Kidney (tissue), 14 donors: ENCODE measurements around the gene ALX3. TPM values are rescaled to one million over a fixed set of nuclear protein-coding genes. Genes with fewer than 3 reads are reported as not detected.
A peak's percentile ranks its signal among the peaks of the same experiment; 100 is the strongest.

ENCODE experiments used
- DNase-seq, 5 donors: peaks; one replicate each; pipeline ENCODE4 v3.0.0-alpha.2; 2013 to 2020
- FAIRE-seq: peaks from 2 replicates; lab custom pipeline; 2012; peaks lifted over from hg19 to GRCh38; lab: Jason Lieb, UNC
- H3K27ac ChIP-seq, 2 donors: one replicate each; pipeline ENCODE4 v1.7.0; 2013; ENCODE audit warnings: low read depth in 2 of 2, low read length in 2 of 2, inconsistent platforms in 1 of 2
- H3K27me3 ChIP-seq: one replicate; pipeline ENCODE4 v1.7.1; 2013; ENCODE audit warnings: low read length, inconsistent platforms; ENCODE audit not compliant: control insufficient read depth, insufficient read depth
- H3K36me3 ChIP-seq, 3 donors: one replicate each; pipeline versions ENCODE4 v1.7.0 to v1.7.1; 2013; ENCODE audit warnings: low read length in 3 of 3, control low read depth in 1 of 3, inconsistent platforms in 1 of 3; ENCODE audit not compliant: insufficient read depth in 3 of 3, control insufficient read depth in 2 of 3
- H3K4me1 ChIP-seq, 3 donors: one replicate each; pipeline versions ENCODE4 v1.7.0 to v1.7.1; 2013; ENCODE audit warnings: low read length in 3 of 3, inconsistent platforms in 1 of 3, low read depth in 1 of 3; ENCODE audit not compliant: control insufficient read depth in 2 of 3, insufficient read depth in 2 of 3
- H3K4me3 ChIP-seq, 3 donors: one replicate each; pipeline versions ENCODE4 v1.7.0 to v1.8.1; 2013; ENCODE audit warnings: low read length in 3 of 3, control low read depth in 1 of 3, inconsistent platforms in 1 of 3
- H3K9ac ChIP-seq, 3 donors: one replicate each; pipeline versions ENCODE4 v1.7.0 to v1.7.1; 2013; ENCODE audit warnings: low read length in 3 of 3, control low read depth in 1 of 3, inconsistent platforms in 1 of 3
- H3K9me3 ChIP-seq, 3 donors: one replicate each; pipeline versions ENCODE4 v1.7.0 to v1.7.1; 2013; ENCODE audit warnings: low read length in 3 of 3, control low read depth in 1 of 3, inconsistent platforms in 1 of 3; ENCODE audit not compliant: control insufficient read depth in 2 of 3, insufficient read depth in 1 of 3
- CTCF ChIP-seq: IDR thresholded peaks from 3 replicates; pipeline ENCODE4 v1.5.1; 2012; ENCODE audit warnings: mild to moderate bottlenecking, moderate library complexity, borderline replicate concordance; ENCODE audit not compliant: insufficient read depth; ENCODE audit errors: extremely low read depth
- intact Hi-C: fragments of 100-400 bp; cut with DNase I; formaldehyde crosslinking; loops from one replicate; pipeline ENCODE4 v1.11.1; 2022
- polyA plus RNA-seq: library from polyadenylated mRNA; stranded (reverse); fragments of 350-450 nt; fragmentation: Illumina TruSeq; extraction: RNeasy Lipid Tissue Mini Kit (QIAGEN cat#74804); gene quantifications from one replicate; pipeline ENCODE4 v1.2.3, GENCODE V29; 2014; ENCODE audit warnings: low read depth, low replicate concordance; ENCODE audit not compliant: insufficient read depth
- total RNA-seq: library from RNA; stranded (reverse); fragmentation: NEBNext Ultra II Directional; extraction: Animal tissue kit (Norgen Biotek cat#: 25700); gene quantifications from one replicate; pipeline ENCODE4 v1.2.1, GENCODE V29; 2021
- donor health status: control.
- donor health status: control.
- donor health status: control.
- donor health status: control.
- donor health status: control.
- donor health status: DM: yes; HTN: yes; CAD: no.
- donor health status: Normal renal cell carcinoma (clear cell type).

ALX3 gene
- total and polyA plus RNA-seq, 2 donors from 2014 or later = not detected

DNA sequence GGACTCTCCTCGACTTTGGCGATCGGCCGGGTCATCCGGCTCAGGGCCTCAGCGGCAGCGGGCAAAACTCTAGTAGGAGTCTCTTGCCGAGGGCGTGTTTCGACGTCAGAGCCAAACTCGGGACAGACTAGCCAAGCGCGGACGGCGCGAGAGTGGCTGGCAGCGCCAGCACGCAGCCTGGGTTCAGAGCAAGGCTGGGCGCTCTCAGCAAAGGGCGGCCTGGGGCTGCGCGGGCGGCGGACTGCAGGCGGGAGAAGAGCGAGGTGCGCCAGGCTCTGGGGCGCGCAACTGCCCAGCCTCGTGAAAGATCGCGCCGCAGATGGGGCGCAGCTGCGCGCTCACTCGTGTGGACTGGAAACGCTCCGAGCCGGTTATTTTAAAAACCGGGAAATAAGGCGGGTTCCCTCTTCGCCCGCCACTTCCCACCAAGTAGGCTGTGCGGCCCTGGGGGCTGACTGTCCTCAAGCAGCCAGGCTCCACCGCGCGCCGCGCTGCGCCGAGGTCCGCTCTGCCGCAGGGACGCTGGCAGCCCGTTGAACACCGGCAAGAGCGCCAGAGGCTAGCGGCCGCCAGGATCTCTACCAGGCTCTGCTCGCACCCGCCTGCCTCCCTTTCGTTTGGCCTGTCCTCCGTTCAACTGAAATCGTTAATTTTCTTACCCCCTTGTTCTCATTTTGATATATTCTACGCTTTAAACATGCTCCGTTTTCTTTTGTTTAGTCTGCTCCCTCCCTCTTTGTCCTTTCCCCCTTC, 2.4 kb downstream of the ALX3 start:
- H3K9me3 ChIP-seq = no peaks in the 10 kb centered on the region
- H3K36me3 ChIP-seq = no peaks in the 10 kb centered on the region
- DNase-seq = peak in 3 of 5 donors; percentile 59 to 71 (median 60)
- no peak overlapping the region for H3K4me3 ChIP-seq
- FAIRE-seq = no peak
- no peak overlapping the region for H3K9ac ChIP-seq
- H3K27ac ChIP-seq = no peak overlapping the region
- intact Hi-C loops = no loop called here
- peaks cover 44% of the 10 kb centered on the region for H3K27me3 ChIP-seq
- no peak for TF ChIP-seq CTCF
- peaks cover 0 to 5% (median 0%) of the 10 kb centered on the region in 3 donors for H3K4me1 ChIP-seq

GRCh38 chr1:110067479-110067892, 3.0 kb downstream of the ALX3 start:
- no peak for TF ChIP-seq CTCF
- Histone ChIP-seq H3K9ac (no peak overlapping the region), H3K4me1 (peaks cover 0 to 5% (median 0%) of the 10 kb centered on the region in 3 donors), H3K27ac (no peak overlapping the region), H3K9me3 (no peaks in the 10 kb centered on the region), H3K27me3 (peaks cover 39% of the 10 kb centered on the region), H3K36me3 (no peaks in the 10 kb centered on the region), H3K4me3 (no peak overlapping the region)
- FAIRE-seq = no peak
- intact Hi-C loops = no loop called here
- peak in 2 of 5 donors; percentile 32 to 58 for DNase-seq

DNA sequence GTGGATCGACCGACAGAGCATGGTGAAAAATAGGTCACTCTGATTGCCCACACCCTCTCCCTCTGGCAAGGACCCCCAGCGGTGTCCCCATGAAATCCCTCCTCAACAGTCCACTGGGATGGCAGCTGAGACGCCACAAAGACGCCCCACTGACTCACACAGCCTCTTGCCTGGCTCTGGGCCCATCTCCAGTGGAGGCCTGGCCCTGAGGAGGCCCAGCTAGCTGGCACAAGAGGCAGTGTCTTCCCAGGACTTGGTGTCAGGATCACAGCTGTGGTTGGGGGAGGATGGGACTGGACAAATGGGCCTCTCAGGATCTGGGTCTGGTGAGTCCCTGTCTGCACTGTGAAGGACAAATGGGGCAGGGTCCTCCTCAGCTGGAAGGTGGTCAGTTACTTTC, 4.6 kb downstream of the ALX3 start:
- H3K27ac ChIP-seq = no peak overlapping the region
- H3K9ac ChIP-seq = no peak overlapping the region
- H3K36me3 ChIP-seq = no peaks in the 10 kb centered on the region
- no peaks in the 10 kb centered on the region for H3K9me3 ChIP-seq
- peaks cover 0 to 5% (median 0%) of the 10 kb centered on the region in 3 donors for H3K4me1 ChIP-seq
- DNase-seq (no peak), FAIRE-seq (no peak)
- H3K4me3 ChIP-seq = no peak overlapping the region
- peaks cover 22% of the 10 kb centered on the region for H3K27me3 ChIP-seq
- intact Hi-C loops = no loop called here
- TF ChIP-seq CTCF = no peak
